HEK293 (cell line): Measurements from ENCODE around the gene TSPYL2.

Experiments
- ATF2 ChIP-seq: fragments of 450-650 bp; formaldehyde crosslinking; IDR thresholded peaks from 2 replicates; pipeline ENCODE4 v1.5.1; 2016; ENCODE audit warnings: missing biosample characterization, missing genetic modification characterization, low read depth
- GLIS1 ChIP-seq: fragments of 450-650 bp; formaldehyde crosslinking; IDR thresholded peaks from 2 replicates; pipeline ENCODE4 v1.5.1; 2016; ENCODE audit warnings: missing biosample characterization, missing genetic modification characterization
- OVOL3 ChIP-seq: fragments of 450-650 bp; formaldehyde crosslinking; IDR thresholded peaks from 2 replicates; pipeline ENCODE4 v1.5.1; 2016; ENCODE audit warnings: missing biosample characterization, missing genetic modification characterization
- PRDM4 ChIP-seq: fragments of 450-650 bp; formaldehyde crosslinking; IDR thresholded peaks from 2 replicates; pipeline ENCODE4 v1.5.1; 2017; ENCODE audit warnings: missing biosample characterization, missing genetic modification characterization
- SALL2 ChIP-seq: fragments of 450-650 bp; formaldehyde crosslinking; IDR thresholded peaks from 2 replicates; pipeline ENCODE4 v1.5.0; 2017; ENCODE audit warnings: missing biosample characterization, mild to moderate bottlenecking, missing genetic modification characterization, borderline replicate concordance
- SP3 ChIP-seq: fragments of 450-650 bp; formaldehyde crosslinking; IDR thresholded peaks from 2 replicates; pipeline ENCODE4 v1.5.1; 2016; ENCODE audit warnings: missing biosample characterization, missing genetic modification characterization
- YY1 ChIP-seq: fragments of 450-650 bp; formaldehyde crosslinking; IDR thresholded peaks from 2 replicates; pipeline ENCODE4 v1.5.1; 2018; ENCODE audit warnings: missing biosample characterization, missing genetic modification characterization
- YY2 ChIP-seq: fragments of 450-650 bp; formaldehyde crosslinking; IDR thresholded peaks from 2 replicates; pipeline ENCODE4 v1.5.1; 2016; ENCODE audit warnings: missing biosample characterization, missing genetic modification characterization
- ZBTB21 ChIP-seq: fragments of 450-650 bp; formaldehyde crosslinking; IDR thresholded peaks from 2 replicates; pipeline ENCODE4 v1.5.1; 2017; ENCODE audit warnings: missing biosample characterization, missing genetic modification characterization
- ZBTB26 ChIP-seq: fragments of 450-650 bp; formaldehyde crosslinking; optimal IDR thresholded peaks from 2 replicates; pipeline ENCODE3; 2016; ENCODE audit warnings: missing biosample characterization, mild to moderate bottlenecking, missing genetic modification characterization
- ZBTB48 ChIP-seq: fragments of 450-650 bp; formaldehyde crosslinking; IDR thresholded peaks from 2 replicates; pipeline ENCODE4 v1.5.1; 2016; ENCODE audit warnings: missing biosample characterization, missing genetic modification characterization
- ZFP37 ChIP-seq: fragments of 450-650 bp; formaldehyde crosslinking; IDR thresholded peaks from 2 replicates; pipeline ENCODE4 v1.5.1; 2016; ENCODE audit warnings: missing biosample characterization, missing genetic modification characterization
- ZFP41 ChIP-seq: fragments of 450-650 bp; formaldehyde crosslinking; IDR thresholded peaks from 2 replicates; pipeline ENCODE4 v1.5.1; 2016; ENCODE audit warnings: missing biosample characterization, missing genetic modification characterization, borderline replicate concordance
- ZNF132 ChIP-seq: fragments of 450-650 bp; formaldehyde crosslinking; IDR thresholded peaks from 2 replicates; pipeline ENCODE4 v1.5.1; 2017; ENCODE audit warnings: missing biosample characterization, missing genetic modification characterization, borderline replicate concordance
- ZNF155 ChIP-seq: fragments of 450-650 bp; formaldehyde crosslinking; IDR thresholded peaks from 2 replicates; pipeline ENCODE4 v1.5.1; 2016; ENCODE audit warnings: missing biosample characterization, missing genetic modification characterization
- ZNF223 ChIP-seq: fragments of 450-650 bp; formaldehyde crosslinking; IDR thresholded peaks from 2 replicates; pipeline ENCODE4 v1.5.1; 2016; ENCODE audit warnings: missing biosample characterization, missing genetic modification characterization
- ZNF239 ChIP-seq: fragments of 450-650 bp; formaldehyde crosslinking; IDR thresholded peaks from 2 replicates; pipeline ENCODE4 v1.5.1; 2016; ENCODE audit warnings: missing biosample characterization, missing genetic modification characterization
- ZNF24 ChIP-seq: fragments of 450-650 bp; formaldehyde crosslinking; IDR thresholded peaks from 2 replicates; pipeline ENCODE4 v1.5.1; 2016; ENCODE audit warnings: missing biosample characterization, missing genetic modification characterization
- ZNF274 ChIP-seq, 2 experiments: fragments of 200-500 bp in 1 of 2; fragments of 450-650 bp in 1 of 2; sonication (Bioruptor generic) in 1 of 2; formaldehyde crosslinking in 1 of 2; IDR thresholded peaks; 2 replicates each; pipeline versions ENCODE4 v1.5.1 to v1.6.1; 2014 to 2016; ENCODE audit warnings: borderline replicate concordance in 1 of 2, inconsistent platforms in 1 of 2, low read length in 1 of 2, missing biosample characterization in 1 of 2, missing genetic modification characterization in 1 of 2
- ZNF292 ChIP-seq: fragments of 450-650 bp; formaldehyde crosslinking; IDR thresholded peaks from 2 replicates; pipeline ENCODE4 v1.5.1; 2016; ENCODE audit warnings: low read depth, missing biosample characterization, missing genetic modification characterization, borderline replicate concordance
- ZNF423 ChIP-seq: fragments of 450-650 bp; formaldehyde crosslinking; IDR thresholded peaks from 2 replicates; pipeline ENCODE4 v1.5.1; 2016; ENCODE audit warnings: missing biosample characterization, missing genetic modification characterization
- ZNF449 ChIP-seq: fragments of 450-650 bp; formaldehyde crosslinking; IDR thresholded peaks from 2 replicates; pipeline ENCODE4 v1.5.1; 2017; ENCODE audit warnings: missing biosample characterization, mild to moderate bottlenecking, missing genetic modification characterization, moderate library complexity
- ZNF473 ChIP-seq: fragments of 450-650 bp; formaldehyde crosslinking; IDR thresholded peaks from 2 replicates; pipeline ENCODE4 v1.5.1; 2017; ENCODE audit warnings: missing biosample characterization, missing genetic modification characterization
- ZNF48 ChIP-seq: fragments of 450-650 bp; formaldehyde crosslinking; IDR thresholded peaks from 2 replicates; pipeline ENCODE4 v1.5.1; 2016; ENCODE audit warnings: missing biosample characterization, missing genetic modification characterization
- ZNF548 ChIP-seq: fragments of 450-650 bp; formaldehyde crosslinking; IDR thresholded peaks from 2 replicates; pipeline ENCODE4 v1.5.1; 2016; ENCODE audit warnings: missing biosample characterization, missing genetic modification characterization
- ZNF610 ChIP-seq: fragments of 450-650 bp; formaldehyde crosslinking; IDR thresholded peaks from 2 replicates; pipeline ENCODE4 v1.5.1; 2016; ENCODE audit warnings: missing biosample characterization, missing genetic modification characterization, borderline replicate concordance
- ZNF645 ChIP-seq: fragments of 450-650 bp; formaldehyde crosslinking; IDR thresholded peaks from 2 replicates; pipeline ENCODE4; 2016; ENCODE audit warnings: missing biosample characterization, missing genetic modification characterization
- ZNF747 ChIP-seq: fragments of 450-650 bp; formaldehyde crosslinking; IDR thresholded peaks from 2 replicates; pipeline ENCODE4 v1.5.1; 2016; ENCODE audit warnings: missing biosample characterization, missing genetic modification characterization
- TF ChIP-seq, protein P1 (sequence below): fragments of 450-650 bp; formaldehyde crosslinking; IDR thresholded peaks from 2 replicates; pipeline ENCODE4 v1.5.1; 2016; ENCODE audit warnings: missing biosample characterization, missing genetic modification characterization

TSPYL2 gene

DNA sequence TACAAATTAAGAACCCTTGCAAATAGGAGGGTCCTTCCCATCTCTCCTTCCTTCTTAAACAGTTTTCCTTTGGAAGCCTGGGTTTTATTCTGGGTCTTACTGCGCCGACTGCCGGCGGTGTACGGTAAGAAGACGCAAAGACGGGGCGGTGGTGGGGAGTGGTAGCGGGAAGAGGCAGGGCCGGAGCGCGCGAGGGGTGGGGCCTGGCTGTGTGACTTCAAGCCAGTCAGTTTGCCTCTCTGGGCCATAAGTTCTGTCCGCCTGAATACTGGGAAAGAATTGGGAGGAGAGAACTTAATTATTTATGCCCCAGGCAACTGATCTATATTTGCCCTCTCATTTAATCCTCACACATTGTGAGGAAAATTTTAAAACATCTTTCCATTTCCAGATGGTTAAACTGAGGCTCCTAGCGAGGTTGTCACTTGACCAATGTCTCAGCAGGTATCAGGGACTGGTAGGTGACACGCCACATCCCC, 11.0 kb downstream of the TSPYL2 start (continued):
- TF ChIP-seq SALL2 (tag by site-specific recombination) (no peak), ZNF423 (tag by site-specific recombination) (no peak), ZFP41 (tag by site-specific recombination) (no peak), SP3 (tag by site-specific recombination) (peak; percentile 16), ZNF449 (tag by site-specific recombination) (no peak), ZNF24 (0 out of 2 replicates have a peak, but pooled peaks have one; percentile 31), ZNF747 (no peak), ZNF610 (tag by site-specific recombination) (0 out of 2 replicates have a peak, but pooled peaks have one; percentile 40), GLIS1 (tag by site-specific recombination) (no peak), ZBTB48 (tag by site-specific recombination) (no peak), ZNF274 (IDR thresholded peaks at IDR 0.05; ENCODE audit: low read length) (no peak), ZNF274 (tag by site-specific recombination; IDR thresholded peaks at IDR 0.05; ENCODE audit: borderline replicate concordance) (no peak), ZNF645 (no peak), ZNF292 (tag by site-specific recombination) (no peak), PRDM4 (tag by site-specific recombination) (no peak), ZNF473 (tag by site-specific recombination) (no peak), ZNF48 (no peak), ZFP37 (tag by site-specific recombination) (no peak), OVOL3 (no peak), ZBTB21 (tag by site-specific recombination) (no peak; the same call in 1 of the 2 replicates), ZNF223 (tag by site-specific recombination) (no peak), ATF2 (tag by site-specific recombination) (no peak), ZNF548 (tag by site-specific recombination) (no peak), ZNF132 (tag by site-specific recombination) (no peak), ZNF239 (no peak), ZBTB26 (tag by site-specific recombination) (no peak), YY2 (no peak), ZNF155 (tag by site-specific recombination) (no peak), YY1 (tag by site-specific recombination) (no peak)
- TF ChIP-seq, protein P1, sequence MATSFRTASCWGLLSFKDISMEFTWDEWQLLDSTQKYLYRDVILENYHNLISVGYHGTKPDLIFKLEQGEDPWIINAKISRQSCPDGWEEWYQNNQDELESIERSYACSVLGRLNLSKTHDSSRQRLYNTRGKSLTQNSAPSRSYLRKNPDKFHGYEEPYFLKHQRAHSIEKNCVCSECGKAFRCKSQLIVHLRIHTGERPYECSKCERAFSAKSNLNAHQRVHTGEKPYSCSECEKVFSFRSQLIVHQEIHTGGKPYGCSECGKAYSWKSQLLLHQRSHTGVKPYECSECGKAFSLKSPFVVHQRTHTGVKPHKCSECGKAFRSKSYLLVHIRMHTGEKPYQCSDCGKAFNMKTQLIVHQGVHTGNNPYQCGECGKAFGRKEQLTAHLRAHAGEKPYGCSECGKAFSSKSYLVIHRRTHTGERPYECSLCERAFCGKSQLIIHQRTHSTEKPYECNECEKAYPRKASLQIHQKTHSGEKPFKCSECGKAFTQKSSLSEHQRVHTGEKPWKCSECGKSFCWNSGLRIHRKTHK (tag by site-specific recombination) = no peak
